Parathyroid adenoma (tissue), 2 donors: ENCODE measurements around the gene CD36.

Experiments
- H2AFZ ChIP-seq: fragments of 300-600 bp; sonication (generic); one replicate; pipeline ENCODE4 v1.7.0; 2017; ENCODE audit warnings: antibody characterized with exemption, mild to moderate bottlenecking
- H3K27ac ChIP-seq: fragments of 300-600 bp; sonication (generic); one replicate; pipeline ENCODE4 v1.7.0; 2017
- H3K27me3 ChIP-seq: fragments of 300-600 bp; sonication (generic); one replicate; pipeline ENCODE4 v1.7.0; 2017; ENCODE audit warnings: low read length; ENCODE audit not compliant: control insufficient read depth, insufficient read depth
- H3K36me3 ChIP-seq: fragments of 300-600 bp; sonication (generic); one replicate; pipeline ENCODE4 v1.7.0; 2017; ENCODE audit warnings: low read length; ENCODE audit not compliant: control insufficient read depth, insufficient read depth
- H3K4me1 ChIP-seq: fragments of 300-600 bp; sonication (generic); one replicate; pipeline ENCODE4 v1.7.0; 2017; ENCODE audit warnings: control low read depth
- H3K4me2 ChIP-seq: fragments of 300-600 bp; sonication (generic); one replicate; pipeline ENCODE4 v1.7.0; 2017; ENCODE audit warnings: low read length
- H3K4me3 ChIP-seq: fragments of 300-600 bp; sonication (generic); one replicate; pipeline ENCODE4 v1.7.0; 2017; ENCODE audit warnings: low read depth, low read length
- H3K79me2 ChIP-seq: fragments of 300-600 bp; sonication (generic); one replicate; pipeline ENCODE4 v1.7.0; 2017; ENCODE audit warnings: control low read depth
- H3K9ac ChIP-seq: fragments of 300-600 bp; sonication (generic); one replicate; pipeline ENCODE4 v1.7.0; 2017; ENCODE audit warnings: mild to moderate bottlenecking
- H3K9me3 ChIP-seq: fragments of 300-600 bp; sonication (generic); one replicate; pipeline ENCODE4 v1.7.0; 2017; ENCODE audit warnings: low read length; ENCODE audit not compliant: control insufficient read depth
- CTCF ChIP-seq: fragments of 300-600 bp; sonication (generic); IDR thresholded peaks from one replicate; pipeline ENCODE4 v1.7.0; 2017; ENCODE audit warnings: antibody characterized with exemption, mild to moderate bottlenecking
- donor health status: primary hyperparathyroidism.

CD36 gene

GRCh38 chr7:80635533-80635932, 2.9 kb upstream of the CD36 start:
- TF ChIP-seq CTCF = no peak
- no peak overlapping the region for H3K27ac ChIP-seq
- H3K9ac ChIP-seq = no peak overlapping the region
- H3K4me2 ChIP-seq = no peak overlapping the region
- H3K79me2 ChIP-seq = no peaks in the 10 kb centered on the region
- H2AFZ ChIP-seq = no peak overlapping the region
- no peaks in the 10 kb centered on the region for H3K36me3 ChIP-seq
- H3K27me3 ChIP-seq = no peaks in the 10 kb centered on the region
- H3K4me3 ChIP-seq = no peak overlapping the region
- no peaks in the 10 kb centered on the region for H3K4me1 ChIP-seq
- H3K9me3 ChIP-seq = no peaks in the 10 kb centered on the region

GRCh38 chr7:80635998-80636397, 2.4 kb upstream of the CD36 start:
- H2AFZ ChIP-seq = no peak overlapping the region
- no peaks in the 10 kb centered on the region for H3K27me3 ChIP-seq
- H3K4me1 ChIP-seq = no peaks in the 10 kb centered on the region
- H3K4me2 ChIP-seq = no peak overlapping the region
- no peak overlapping the region for H3K4me3 ChIP-seq
- H3K9ac ChIP-seq = no peak overlapping the region
- H3K36me3 ChIP-seq = no peaks in the 10 kb centered on the region
- no peak for TF ChIP-seq CTCF
- H3K27ac ChIP-seq = no peak overlapping the region
- H3K79me2 ChIP-seq = no peaks in the 10 kb centered on the region
- H3K9me3 ChIP-seq = no peaks in the 10 kb centered on the region

- no peaks in the 10 kb centered on the region for H3K4me1 ChIP-seq
- no peaks in the 10 kb centered on the region for H3K27me3 ChIP-seq
- no peaks in the 10 kb centered on the region for H3K36me3 ChIP-seq
- H3K4me3 ChIP-seq = no peak overlapping the region
- H2AFZ ChIP-seq = no peak overlapping the region
- no peak overlapping the region for H3K9ac ChIP-seq
- no peaks in the 10 kb centered on the region for H3K9me3 ChIP-seq
- H3K79me2 ChIP-seq = no peaks in the 10 kb centered on the region
- H3K27ac ChIP-seq = no peak overlapping the region
- no peak for TF ChIP-seq CTCF
- H3K4me2 ChIP-seq = no peak overlapping the region
Observed at GRCh38 chr7:80636709-80637108, 1.7 kb upstream of the CD36 start.

GRCh38 chr7:80637454-80637853, 988 bp upstream of the CD36 start:
- Histone ChIP-seq H3K4me1 (no peaks in the 10 kb centered on the region), H3K4me3 (no peak overlapping the region), H3K27me3 (no peaks in the 10 kb centered on the region), H3K79me2 (no peaks in the 10 kb centered on the region), H3K4me2 (no peak overlapping the region), H3K36me3 (no peaks in the 10 kb centered on the region), H2AFZ (no peak overlapping the region), H3K9me3 (no peaks in the 10 kb centered on the region), H3K27ac (no peak overlapping the region), H3K9ac (no peak overlapping the region)
- TF ChIP-seq CTCF = no peak

GRCh38 chr7:80639011-80639410, 569 bp downstream of the CD36 start:
- Histone ChIP-seq H3K4me1 (no peaks in the 10 kb centered on the region), H3K79me2 (no peaks in the 10 kb centered on the region), H3K4me2 (no peak overlapping the region), H3K27me3 (no peaks in the 10 kb centered on the region), H3K36me3 (no peaks in the 10 kb centered on the region), H3K4me3 (peak overlapping the region; percentile 1), H3K9me3 (no peaks in the 10 kb centered on the region), H2AFZ (no peak overlapping the region), H3K9ac (no peak overlapping the region), H3K27ac (no peak overlapping the region)
- TF ChIP-seq CTCF = no peak
